ENCODE data around the gene CTCF.

The CTCF gene

DNA sequence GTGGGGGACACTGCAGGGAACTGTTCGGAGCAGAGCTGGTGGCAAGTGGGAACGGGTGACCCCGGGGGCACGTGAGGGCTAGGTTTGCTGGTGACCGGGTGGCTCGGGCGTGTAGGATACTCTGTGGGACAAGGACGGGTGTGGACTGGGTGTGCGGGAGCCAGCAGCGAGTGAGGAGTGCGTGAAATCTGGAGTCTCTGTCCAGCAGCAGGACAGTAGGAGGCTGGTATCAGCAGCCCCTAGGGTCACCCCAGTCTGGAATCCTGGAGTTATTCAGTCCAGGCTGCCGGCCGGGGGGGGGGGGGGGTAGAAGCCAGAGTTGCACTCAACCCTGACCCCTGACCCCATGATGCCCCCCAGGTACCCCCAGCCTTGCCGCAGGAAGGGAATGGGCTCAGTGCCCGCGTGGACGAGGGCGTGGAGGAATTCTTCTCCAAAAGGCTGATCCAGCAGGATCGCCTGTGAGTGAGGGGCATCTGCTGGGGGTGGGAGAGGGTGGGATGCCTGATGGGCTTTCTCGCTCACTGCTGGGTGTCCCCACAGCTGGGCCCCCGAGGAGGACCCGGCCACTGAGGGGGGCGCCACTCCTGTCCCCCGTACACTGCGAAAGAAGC is 91.6 kb downstream of the CTCF start:
- no peak overlapping the region for H2BK5ac ChIP-seq (ENCODE audit: low read depth, low read length, poor library complexity, severe bottlenecking)
- WGBS, result 59% methylated on average over 19 of the region's 25 CpGs

DNA sequence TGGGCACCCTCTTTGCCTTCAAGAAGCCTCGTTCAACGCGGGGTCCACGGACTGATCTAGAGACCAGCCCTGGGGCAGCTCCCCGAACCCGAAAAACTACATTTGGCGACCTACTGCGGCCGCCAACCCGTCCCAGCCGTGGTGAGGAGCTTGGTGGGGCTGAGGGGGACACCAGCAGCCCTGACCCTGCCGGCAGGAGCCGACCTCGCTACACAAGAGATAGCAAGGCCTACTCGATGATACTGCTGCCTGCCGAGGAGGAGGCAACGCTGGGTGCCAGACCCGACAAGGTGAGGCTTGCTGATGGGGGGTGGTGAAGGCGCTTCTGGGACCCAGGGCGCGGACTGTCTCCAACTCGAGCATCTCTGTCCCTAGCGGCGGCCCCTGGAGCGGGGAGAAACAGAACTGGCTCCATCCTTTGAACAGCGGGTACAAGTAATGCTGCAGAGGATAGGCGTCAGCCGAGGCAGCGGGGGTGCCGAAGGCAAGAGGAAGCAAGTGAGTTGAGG is 92.1 kb downstream of the CTCF start:
- Histone ChIP-seq H3K27me3 (ENCODE audit: control insufficient read depth in 1 of 2, insufficient read depth in 1 of 2, low read length in 2 of 2) (peaks cover 42 to 43% of the 10 kb centered on the region in 2 experiments), H3K9me3 (ENCODE audit: control insufficient read depth, low read length) (no peaks in the 10 kb centered on the region)
- WGBS, result 91% methylated on average over 30 of the region's 30 CpGs

More for the DNA sequence above, 91.6 kb downstream of the CTCF start:
- no peak overlapping the region for H3K18ac ChIP-seq (ENCODE audit: low read depth in 1 of 2, low read length in 2 of 2)
- H3K27ac ChIP-seq (ENCODE audit: low read length, poor library complexity, severe bottlenecking), result no peak overlapping the region
- H2BK12ac ChIP-seq (ENCODE audit: low read length in 2 of 2), result no peak overlapping the region
- H3K4ac ChIP-seq (ENCODE audit: low read depth in 1 of 2, low read length in 2 of 2), result no peak overlapping the region
- peak; percentile 22 for DNase-seq
- H4K91ac ChIP-seq (ENCODE audit: low read length), result no peak overlapping the region
- H3K79me1 ChIP-seq (replicated peaks; ENCODE audit: low read length, poor library complexity, severe bottlenecking), result peaks cover 2% of the 10 kb centered on the region
- peaks cover 14% of the 10 kb centered on the region for H3K4me1 ChIP-seq (ENCODE audit: control insufficient read depth, insufficient read depth, low read depth, low read length)
- no peak overlapping the region for H2AFZ ChIP-seq (ENCODE audit: low read depth, low read length)
- H3K14ac ChIP-seq (ENCODE audit: low read length in 2 of 2), result no peak overlapping the region
- no peak overlapping the region for H3K9ac ChIP-seq (ENCODE audit: low read length)
- peak overlapping the region; percentile 85 for H3K4me2 ChIP-seq (ENCODE audit: low read length, poor library complexity, severe bottlenecking)
- H3K9me3 ChIP-seq (ENCODE audit: control insufficient read depth, low read length), result no peaks in the 10 kb centered on the region
- H2BK15ac ChIP-seq (ENCODE audit: low read depth, poor library complexity, severe bottlenecking), result no peak overlapping the region
- no peak overlapping the region for H2BK120ac ChIP-seq (ENCODE audit: low read depth, low read length)
- peaks cover 0 to 20% of the 10 kb centered on the region in 2 experiments for H3K36me3 ChIP-seq (ENCODE audit: control insufficient read depth in 1 of 2, insufficient read depth in 2 of 2, low read depth in 1 of 2, low read length in 2 of 2)
- peaks cover 43 to 48% of the 10 kb centered on the region in 2 experiments for H3K27me3 ChIP-seq (ENCODE audit: control insufficient read depth in 1 of 2, insufficient read depth in 1 of 2, low read length in 2 of 2)
- no peak overlapping the region for H4K8ac ChIP-seq (ENCODE audit: low read length)
- H3K23ac ChIP-seq (ENCODE audit: low read length in 2 of 2), result no peak overlapping the region
- no peak overlapping the region for H2AK5ac ChIP-seq (ENCODE audit: low read length, severe bottlenecking)
- H3K4me3 ChIP-seq (ENCODE audit: insufficient read depth in 1 of 2, low read depth in 1 of 2, low read length in 2 of 2), result peak overlapping the region in 1 of 2 experiments; percentile 77

GRCh38 chr16:67655363-67655762 is 93.0 kb downstream of the CTCF start:
- no peak overlapping the region for H4K91ac ChIP-seq (ENCODE audit: low read length)
- WGBS, result 83% methylated on average over 4 of the region's 4 CpGs
- DNase-seq, result no peak

More for the DNA sequence above, 92.1 kb downstream of the CTCF start:
- Histone ChIP-seq H3K14ac (ENCODE audit: low read length in 2 of 2) (no peak overlapping the region), H3K4me2 (ENCODE audit: low read length, poor library complexity, severe bottlenecking) (no peak overlapping the region), H3K27ac (ENCODE audit: low read length, poor library complexity, severe bottlenecking) (no peak overlapping the region), H2BK120ac (ENCODE audit: low read depth, low read length) (no peak overlapping the region), H4K8ac (ENCODE audit: low read length) (no peak overlapping the region), H3K18ac (ENCODE audit: low read depth in 1 of 2, low read length in 2 of 2) (no peak overlapping the region), H2BK15ac (ENCODE audit: low read depth, poor library complexity, severe bottlenecking) (no peak overlapping the region), H2BK12ac (ENCODE audit: low read length in 2 of 2) (no peak overlapping the region), H2BK5ac (ENCODE audit: low read depth, low read length, poor library complexity, severe bottlenecking) (no peak overlapping the region), H3K9ac (ENCODE audit: low read length) (no peak overlapping the region), H3K36me3 (ENCODE audit: control insufficient read depth in 1 of 2, insufficient read depth in 2 of 2, low read depth in 1 of 2, low read length in 2 of 2) (peaks cover 0 to 21% of the 10 kb centered on the region in 2 experiments), H3K4ac (ENCODE audit: low read depth in 1 of 2, low read length in 2 of 2) (no peak overlapping the region), H3K23ac (ENCODE audit: low read length in 2 of 2) (no peak overlapping the region), H3K4me3 (ENCODE audit: insufficient read depth in 1 of 2, low read depth in 1 of 2, low read length in 2 of 2) (no peak overlapping the region), H3K4me1 (ENCODE audit: control insufficient read depth, insufficient read depth, low read depth, low read length) (peaks cover 19% of the 10 kb centered on the region), H4K91ac (ENCODE audit: low read length) (peak overlapping the region; percentile 31), H2AFZ (ENCODE audit: low read depth, low read length) (no peak overlapping the region), H3K79me1 (replicated peaks; ENCODE audit: low read length, poor library complexity, severe bottlenecking) (peaks cover 7% of the 10 kb centered on the region), H2AK5ac (ENCODE audit: low read length, severe bottlenecking) (no peak overlapping the region)
- DNase-seq, result no peak

DNA sequence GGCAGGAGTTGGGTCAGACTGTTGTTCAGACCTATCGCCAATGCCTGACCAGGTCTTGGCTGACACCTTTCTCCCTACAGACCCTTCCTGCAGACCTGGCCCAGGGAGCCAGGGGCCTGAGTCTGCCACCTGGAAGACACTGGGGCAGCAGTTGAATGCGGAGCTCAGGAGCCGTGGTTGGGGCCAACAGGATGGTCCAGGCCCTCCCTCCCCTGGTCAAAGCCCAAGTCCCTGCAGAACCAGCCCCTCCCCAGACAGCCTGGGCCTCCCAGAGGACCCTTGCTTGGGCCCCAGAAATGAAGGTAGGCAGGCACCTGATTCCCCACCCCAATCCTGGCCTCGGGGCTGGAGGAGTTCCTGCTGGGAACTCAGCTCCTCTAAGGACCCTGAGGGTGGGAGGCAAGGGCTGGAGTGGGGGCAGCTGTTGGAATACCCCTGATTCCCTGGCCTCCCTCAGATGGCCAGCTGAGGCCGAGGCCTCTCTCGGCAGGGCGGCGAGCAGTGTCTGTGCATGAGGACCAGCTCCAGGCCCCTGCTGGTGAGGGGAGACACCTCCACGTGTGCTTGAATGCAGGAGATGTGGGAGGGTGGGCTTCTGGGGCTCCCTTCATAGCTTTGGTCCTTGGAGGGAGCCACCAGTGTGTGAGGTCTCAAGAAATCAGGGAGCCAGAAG is 94.2 kb downstream of the CTCF start:
- H3K4ac ChIP-seq (ENCODE audit: low read depth in 1 of 2, low read length in 2 of 2), result no peak overlapping the region
- peaks cover 0 to 21% of the 10 kb centered on the region in 2 experiments for H3K36me3 ChIP-seq (ENCODE audit: control insufficient read depth in 1 of 2, insufficient read depth in 2 of 2, low read depth in 1 of 2, low read length in 2 of 2)
- H4K8ac ChIP-seq (ENCODE audit: low read length), result no peak overlapping the region
- H4K91ac ChIP-seq (ENCODE audit: low read length), result no peak overlapping the region
- H2BK12ac ChIP-seq (ENCODE audit: low read length in 2 of 2), result no peak overlapping the region
- no peak overlapping the region for H2AK5ac ChIP-seq (ENCODE audit: low read length, severe bottlenecking)
- H3K79me1 ChIP-seq (replicated peaks; ENCODE audit: low read length, poor library complexity, severe bottlenecking), result peaks cover 8% of the 10 kb centered on the region
- no peak overlapping the region for H2BK5ac ChIP-seq (ENCODE audit: low read depth, low read length, poor library complexity, severe bottlenecking)
- no peak overlapping the region for H3K27ac ChIP-seq (ENCODE audit: low read length, poor library complexity, severe bottlenecking)
- no peaks in the 10 kb centered on the region for H3K9me3 ChIP-seq (ENCODE audit: control insufficient read depth, low read length)
- H2BK120ac ChIP-seq (ENCODE audit: low read depth, low read length), result no peak overlapping the region
- H3K14ac ChIP-seq (ENCODE audit: low read length in 2 of 2), result no peak overlapping the region
- H2BK15ac ChIP-seq (ENCODE audit: low read depth, poor library complexity, severe bottlenecking), result no peak overlapping the region
- no peak overlapping the region for H3K4me3 ChIP-seq (ENCODE audit: insufficient read depth in 1 of 2, low read depth in 1 of 2, low read length in 2 of 2)
- H3K23ac ChIP-seq (ENCODE audit: low read length in 2 of 2), result no peak overlapping the region
- no peak overlapping the region for H3K18ac ChIP-seq (ENCODE audit: low read depth in 1 of 2, low read length in 2 of 2)
- no peak overlapping the region for H3K4me2 ChIP-seq (ENCODE audit: low read length, poor library complexity, severe bottlenecking)
- 96% methylated on average over 8 of the region's 9 CpGs for WGBS
- H3K4me1 ChIP-seq (ENCODE audit: control insufficient read depth, insufficient read depth, low read depth, low read length), result peaks cover 29% of the 10 kb centered on the region
- no peak for DNase-seq
- peaks cover 22 to 28% of the 10 kb centered on the region in 2 experiments for H3K27me3 ChIP-seq (ENCODE audit: control insufficient read depth in 1 of 2, insufficient read depth in 1 of 2, low read length in 2 of 2)
- H2AFZ ChIP-seq (ENCODE audit: low read depth, low read length), result no peak overlapping the region
- no peak overlapping the region for H3K9ac ChIP-seq (ENCODE audit: low read length)

More at GRCh38 chr16:67655363-67655762, 93.0 kb downstream of the CTCF start:
- Histone ChIP-seq H3K9ac (ENCODE audit: low read length) (no peak overlapping the region), H3K4me1 (ENCODE audit: control insufficient read depth, insufficient read depth, low read depth, low read length) (peaks cover 22% of the 10 kb centered on the region), H2BK5ac (ENCODE audit: low read depth, low read length, poor library complexity, severe bottlenecking) (no peak overlapping the region), H2BK15ac (ENCODE audit: low read depth, poor library complexity, severe bottlenecking) (no peak overlapping the region), H3K23ac (ENCODE audit: low read length in 2 of 2) (no peak overlapping the region), H3K4ac (ENCODE audit: low read depth in 1 of 2, low read length in 2 of 2) (no peak overlapping the region), H2BK120ac (ENCODE audit: low read depth, low read length) (no peak overlapping the region), H3K4me3 (ENCODE audit: insufficient read depth in 1 of 2, low read depth in 1 of 2, low read length in 2 of 2) (no peak overlapping the region), H3K27me3 (ENCODE audit: control insufficient read depth in 1 of 2, insufficient read depth in 1 of 2, low read length in 2 of 2) (peaks cover 33 to 38% of the 10 kb centered on the region in 2 experiments), H2AFZ (ENCODE audit: low read depth, low read length) (no peak overlapping the region), H3K27ac (ENCODE audit: low read length, poor library complexity, severe bottlenecking) (no peak overlapping the region), H3K9me3 (ENCODE audit: control insufficient read depth, low read length) (no peaks in the 10 kb centered on the region), H3K4me2 (ENCODE audit: low read length, poor library complexity, severe bottlenecking) (no peak overlapping the region), H2BK12ac (ENCODE audit: low read length in 2 of 2) (no peak overlapping the region), H4K8ac (ENCODE audit: low read length) (no peak overlapping the region), H3K79me1 (replicated peaks; ENCODE audit: low read length, poor library complexity, severe bottlenecking) (peaks cover 8% of the 10 kb centered on the region), H3K18ac (ENCODE audit: low read depth in 1 of 2, low read length in 2 of 2) (no peak overlapping the region), H2AK5ac (ENCODE audit: low read length, severe bottlenecking) (no peak overlapping the region), H3K14ac (ENCODE audit: low read length in 2 of 2) (no peak overlapping the region), H3K36me3 (ENCODE audit: control insufficient read depth in 1 of 2, insufficient read depth in 2 of 2, low read depth in 1 of 2, low read length in 2 of 2) (peaks cover 0 to 21% of the 10 kb centered on the region in 2 experiments)

All from mesenchymal stem cell (in vitro differentiated cells and primary cell).